AG10803 (cell line): ENCODE results near the gene DCST2.
A peak's percentile ranks its signal among the peaks of the same experiment; 100 is the strongest.

ENCODE experiments used
- DNase-seq: peaks from one replicate; pipeline ENCODE4 v3.0.0; 2010; ENCODE audit warnings: low read depth
- H3K4me3 ChIP-seq: 2 replicates; pipeline ENCODE4 v1.5.1; 2011; ENCODE audit warnings: mild to moderate bottlenecking, low read length, control low read depth
- CTCF ChIP-seq: conservative IDR thresholded peaks from 2 replicates; pipeline ENCODE4 v1.5.1; 2011; ENCODE audit warnings: mild to moderate bottlenecking, low read length, control low read depth, inconsistent platforms

DCST2 gene

GRCh38 chr1:155013632-155014031 is 19.9 kb downstream of the DCST2 start:
- TF ChIP-seq CTCF, result no peak
- H3K4me3 ChIP-seq, result no peak overlapping the region
- no peak for DNase-seq

GRCh38 chr1:155012776-155013602 is 20.6 kb downstream of the DCST2 start:
- no peak for DNase-seq
- no peak for TF ChIP-seq CTCF
- no peak overlapping the region for H3K4me3 ChIP-seq

- H3K4me3 ChIP-seq, result no peak overlapping the region
- TF ChIP-seq CTCF, result no peak
- DNase-seq, result peak; percentile 54
Measured at GRCh38 chr1:155012026-155012546, 21.5 kb downstream of the DCST2 start.

- DNase-seq, result no peak
- no peak for TF ChIP-seq CTCF
- no peak overlapping the region for H3K4me3 ChIP-seq
Measured at GRCh38 chr1:155011437-155012025, 22.1 kb downstream of the DCST2 start.

GRCh38 chr1:155011004-155011416 is 22.6 kb downstream of the DCST2 start:
- no peak overlapping the region for H3K4me3 ChIP-seq
- DNase-seq, result no peak
- no peak for TF ChIP-seq CTCF

GRCh38 chr1:155010211-155010918 is 23.2 kb downstream of the DCST2 start:
- DNase-seq, result no peak
- no peak overlapping the region for H3K4me3 ChIP-seq
- no peak for TF ChIP-seq CTCF
